WTC11 (cell line): ENCODE data around the gene JMJD8. TPM values are rescaled to one million over a fixed set of nuclear protein-coding genes. Genes with fewer than 3 reads are reported as not detected.

Experiments used
- ATAC-seq: fragments of 200-7000 bp; cut with Tn5 transposase; 2 replicates; pipeline ENCODE4 v1.10.0; 2021; ENCODE audit warnings: mild to moderate bottlenecking, moderate library complexity
- CTCF ChIA-PET: fragments of 300-600 bp; sonication (Branson Sonifier 250); formaldehyde crosslinking; loops from one replicate; lab custom pipeline; 2021; ENCODE audit warnings: antibody characterized with exemption; lab: Charles Lee
- POLR2A ChIA-PET: fragments of 350-600 bp; sonication (Branson Sonifier 250); formaldehyde crosslinking; loops from one replicate; lab custom pipeline; 2021; ENCODE audit warnings: antibody characterized with exemption; lab: Charles Lee
- DNase-seq: peaks from one replicate; pipeline ENCODE4 v3.0.0; 2021; ENCODE audit warnings: low spot score
- H3K27ac Mint-ChIP-seq: 2 replicates; pipeline ENCODE4 v1.8.0; 2021; ENCODE audit warnings: mixed read lengths
- H3K27me3 Mint-ChIP-seq: 2 replicates; pipeline ENCODE4 v1.8.0; 2021; ENCODE audit warnings: low read depth, mild to moderate bottlenecking, moderate library complexity, mixed read lengths
- H3K36me3 Mint-ChIP-seq: 2 replicates; pipeline ENCODE4 v1.8.0; 2021; ENCODE audit warnings: mixed read lengths
- H3K4me1 Mint-ChIP-seq: 2 replicates; pipeline ENCODE4 v1.8.0; 2022; ENCODE audit warnings: mixed read lengths
- H3K4me3 Mint-ChIP-seq: 2 replicates; pipeline ENCODE4 v1.8.0; 2021; ENCODE audit warnings: mild to moderate bottlenecking, moderate library complexity, mixed read lengths
- H3K9me3 Mint-ChIP-seq: 2 replicates; pipeline ENCODE4 v1.8.0; 2021; ENCODE audit warnings: mixed read lengths
- AFF4 ChIP-seq: sonication (generic); formaldehyde crosslinking; IDR thresholded peaks from 2 replicates; pipeline ENCODE4 v1.8.1; 2023; ENCODE audit warnings: mild to moderate bottlenecking, missing genetic modification reagents, borderline replicate concordance
- ATF6 ChIP-seq: sonication (generic); formaldehyde crosslinking; IDR thresholded peaks from 2 replicates; pipeline ENCODE4 v1.8.1; 2023; ENCODE audit warnings: mild to moderate bottlenecking, missing genetic modification reagents
- CREB1 ChIP-seq: sonication (generic); formaldehyde crosslinking; IDR thresholded peaks from 2 replicates; pipeline ENCODE4 v1.8.0; 2023; ENCODE audit warnings: mild to moderate bottlenecking, missing genetic modification reagents
- E2F5 ChIP-seq: sonication (generic); formaldehyde crosslinking; IDR thresholded peaks from 2 replicates; pipeline ENCODE4 v1.8.1; 2022; ENCODE audit warnings: mild to moderate bottlenecking, moderate library complexity, missing genetic modification reagents
- EMX1 ChIP-seq: fragments of 250-450 bp; sonication (Bioruptor Pico); IDR thresholded peaks from 2 replicates; pipeline ENCODE4 v1.8.0; 2021; ENCODE audit warnings: mild to moderate bottlenecking
- ESRRA ChIP-seq: sonication (generic); formaldehyde crosslinking; IDR thresholded peaks from 2 replicates; pipeline ENCODE4 v1.8.1; 2022; ENCODE audit warnings: mild to moderate bottlenecking, missing genetic modification reagents, borderline replicate concordance
- ETV6 ChIP-seq: sonication (generic); formaldehyde crosslinking; IDR thresholded peaks from 2 replicates; pipeline ENCODE4 v1.8.1; 2022; ENCODE audit warnings: mild to moderate bottlenecking, missing genetic modification reagents
- FOXK1 ChIP-seq: sonication (generic); formaldehyde crosslinking; IDR thresholded peaks from 2 replicates; pipeline ENCODE4 v1.8.0; 2022; ENCODE audit warnings: mild to moderate bottlenecking, moderate library complexity, missing genetic modification reagents
- FOXP1 ChIP-seq: sonication (generic); formaldehyde crosslinking; IDR thresholded peaks from 2 replicates; pipeline ENCODE4 v1.8.0; 2022; ENCODE audit warnings: missing genetic modification reagents, mild to moderate bottlenecking, moderate library complexity, borderline replicate concordance
- FOXP4 ChIP-seq: sonication (generic); formaldehyde crosslinking; IDR thresholded peaks from 2 replicates; pipeline ENCODE4 v1.8.0; 2022; ENCODE audit warnings: mild to moderate bottlenecking, missing genetic modification reagents
- IRF2 ChIP-seq: sonication (generic); formaldehyde crosslinking; IDR thresholded peaks from 2 replicates; pipeline ENCODE4 v1.8.0; 2022; ENCODE audit warnings: low read depth, missing genetic modification reagents, borderline replicate concordance
- JAZF1 ChIP-seq: fragments of 250-450 bp; sonication (Bioruptor Pico); IDR thresholded peaks from 2 replicates; pipeline ENCODE4 v1.9.0; 2021; ENCODE audit warnings: moderate library complexity, mild to moderate bottlenecking, inconsistent platforms
- JUN ChIP-seq: sonication (generic); formaldehyde crosslinking; IDR thresholded peaks from 2 replicates; pipeline ENCODE4 v1.8.0; 2023; ENCODE audit warnings: mild to moderate bottlenecking, missing genetic modification reagents
- KAT7 ChIP-seq: sonication (generic); formaldehyde crosslinking; IDR thresholded peaks from 2 replicates; pipeline ENCODE4 v1.8.1; 2023; ENCODE audit warnings: missing genetic modification reagents, mild to moderate bottlenecking, borderline replicate concordance
- MAX ChIP-seq: sonication (generic); formaldehyde crosslinking; IDR thresholded peaks from 2 replicates; pipeline ENCODE4 v1.8.0; 2022; ENCODE audit warnings: mild to moderate bottlenecking, missing genetic modification reagents
- NFYB ChIP-seq: sonication (generic); formaldehyde crosslinking; conservative IDR thresholded peaks from 2 replicates; pipeline ENCODE4 v1.8.0; 2022; ENCODE audit warnings: low read depth, missing genetic modification reagents
- NR1H2 ChIP-seq: sonication (generic); formaldehyde crosslinking; IDR thresholded peaks from 2 replicates; pipeline ENCODE4 v1.9.0; 2021; ENCODE audit warnings: mild to moderate bottlenecking, moderate library complexity, missing genetic modification reagents
- OVOL2 ChIP-seq: fragments of 250-450 bp; sonication (Bioruptor Pico); IDR thresholded peaks from 2 replicates; pipeline ENCODE4 v1.9.0; 2021; ENCODE audit warnings: mild to moderate bottlenecking, borderline replicate concordance
- PREB ChIP-seq: sonication (generic); formaldehyde crosslinking; IDR thresholded peaks from 2 replicates; pipeline ENCODE4 v1.8.1; 2022; ENCODE audit warnings: mild to moderate bottlenecking, missing genetic modification reagents, moderate library complexity, borderline replicate concordance
- RELA ChIP-seq: sonication (generic); formaldehyde crosslinking; IDR thresholded peaks from 2 replicates; pipeline ENCODE4 v1.8.1; 2022; ENCODE audit warnings: missing genetic modification reagents, mild to moderate bottlenecking, borderline replicate concordance
- SP1 ChIP-seq: sonication (generic); formaldehyde crosslinking; conservative IDR thresholded peaks from 2 replicates; pipeline ENCODE4 v1.8.1; 2022; ENCODE audit warnings: missing genetic modification reagents
- TEAD1 ChIP-seq: sonication (generic); formaldehyde crosslinking; IDR thresholded peaks from 2 replicates; pipeline ENCODE4 v1.8.0; 2022; ENCODE audit warnings: mild to moderate bottlenecking, missing genetic modification reagents
- TP53 ChIP-seq: sonication (generic); formaldehyde crosslinking; IDR thresholded peaks from 2 replicates; pipeline ENCODE4 v1.8.1; 2023; ENCODE audit warnings: mild to moderate bottlenecking, missing genetic modification reagents
- ZBTB43 ChIP-seq: sonication (generic); formaldehyde crosslinking; IDR thresholded peaks from 2 replicates; pipeline ENCODE4 v1.8.1; 2023; ENCODE audit warnings: mild to moderate bottlenecking, missing genetic modification reagents
- ZNF121 ChIP-seq: sonication (generic); formaldehyde crosslinking; IDR thresholded peaks from 2 replicates; pipeline ENCODE4 v1.8.0; 2023; ENCODE audit warnings: missing genetic modification reagents
- ZNF396 ChIP-seq: fragments of 250-450 bp; sonication (Bioruptor Pico); IDR thresholded peaks from 2 replicates; pipeline ENCODE4 v1.8.0; 2021; ENCODE audit warnings: mild to moderate bottlenecking, moderate library complexity, borderline replicate concordance
- total RNA-seq: library from RNA; stranded (reverse); gene quantifications from 3 replicates; pipeline ENCODE4 v1.2.3, GENCODE V29; 2021

JMJD8 gene
- total RNA-seq, 1 experiment from 2014 or later, result 61.2 TPM

DNA sequence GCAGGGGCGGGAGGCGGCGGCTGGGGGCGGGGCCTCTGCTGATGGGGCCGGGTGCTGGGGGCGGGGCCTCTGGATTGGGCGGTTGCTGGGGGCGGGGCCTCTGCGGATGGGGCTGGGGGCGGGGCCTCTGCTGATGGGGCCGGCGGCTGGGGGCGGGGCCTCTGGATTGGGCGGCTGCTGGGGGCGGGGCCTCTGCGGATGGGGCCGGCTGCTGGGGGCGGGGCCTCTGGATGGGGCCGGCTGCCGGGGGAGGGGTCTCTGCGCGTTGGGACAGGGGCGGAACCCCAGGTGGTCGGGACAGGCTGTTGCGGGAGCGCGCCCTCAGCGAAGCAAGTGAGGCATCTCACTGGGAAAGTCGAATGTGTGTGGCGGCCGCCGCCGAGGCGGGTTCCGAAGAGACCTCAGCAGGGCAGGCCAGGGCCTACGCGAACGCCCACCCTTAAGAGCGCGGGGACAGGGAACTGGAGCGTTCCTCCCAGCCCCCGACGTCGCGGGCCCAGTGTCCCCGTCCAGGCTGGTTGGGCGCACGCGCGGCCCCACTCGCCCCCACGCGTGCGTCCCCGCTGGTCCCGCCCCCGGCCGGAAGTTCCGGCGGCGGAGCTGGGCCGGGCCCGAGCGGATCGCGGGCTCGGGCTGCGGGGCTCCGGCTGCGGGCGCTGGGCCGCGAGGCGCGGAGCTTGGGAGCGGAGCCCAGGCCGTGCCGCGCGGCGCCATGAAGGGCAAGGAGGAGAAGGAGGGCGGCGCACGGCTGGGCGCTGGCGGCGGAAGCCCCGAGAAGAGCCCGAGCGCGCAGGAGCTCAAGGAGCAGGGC is 4.1 kb downstream of the JMJD8 start, which contains the start of gene STUB1:
Gene STUB1 (plus strand): TSS at position 597 of the 811 bp plus-strand sequence. CDS start 116 bp downstream, at position 713.
- H3K4me3 Mint-ChIP-seq, result peak within 1 kb of the TSS; percentile 76
- ChIA-PET CTCF (interaction anchor here (0.9 to 3.1 kb wide), 9 partner anchors 9 to 101 kb away, joined by 3 to 21 read pairs (median 6); partner anchors contain the start of genes METRN and RHOT2), POLR2A (interaction anchor here (0.9 to 1.9 kb wide), 4 partner anchors 10 to 40 kb away, joined by 3 to 5 read pairs (median 4); partner anchors contain the start of gene WDR24)
- peak; percentile 97 for DNase-seq
- TF ChIP-seq RELA (CRISPR knock-in tag), result no peak
- TF ChIP-seq FOXP1 (CRISPR knock-in tag), result peak; percentile 85; the same call in 1 of the 2 replicates
- TF ChIP-seq TP53 (CRISPR knock-in tag), result peak; percentile 55; the same call in 1 of the 2 replicates
- peak; percentile 54 for TF ChIP-seq SP1 (CRISPR knock-in tag)
- TF ChIP-seq EMX1, result no peak
- TF ChIP-seq FOXP4 (CRISPR knock-in tag), result peak; percentile 82
- TF ChIP-seq E2F5, result 0 out of 2 replicates have a peak, but pooled peaks have one; percentile 62
- TF ChIP-seq FOXK1, result no peak
- peak; percentile 44; the same call in 1 of the 2 replicates for TF ChIP-seq MAX (CRISPR knock-in tag)
- no peak for TF ChIP-seq JUN (CRISPR knock-in tag)
- no peak for TF ChIP-seq CREB1 (CRISPR knock-in tag)
- no peak for TF ChIP-seq ESRRA
- TF ChIP-seq TEAD1 (CRISPR knock-in tag), result no peak
- no peak for TF ChIP-seq ZNF396
- no peak for TF ChIP-seq OVOL2 (CRISPR knock-in tag)
- TF ChIP-seq KAT7, result 0 out of 2 replicates have a peak, but pooled peaks have one; percentile 27
- TF ChIP-seq ZNF121 (CRISPR knock-in tag), result no peak
- TF ChIP-seq ETV6, result peak; percentile 75; the same call in 1 of the 2 replicates
- no peak for TF ChIP-seq IRF2 (CRISPR knock-in tag)
- no peak for TF ChIP-seq JAZF1 (CRISPR knock-in tag)
- TF ChIP-seq NR1H2 (CRISPR knock-in tag), result no peak
- TF ChIP-seq PREB, result no peak
- no peak for TF ChIP-seq AFF4 (CRISPR knock-in tag)
- TF ChIP-seq ZBTB43 (CRISPR knock-in tag), result no peak
- no peak for TF ChIP-seq ATF6 (CRISPR knock-in tag)
- TF ChIP-seq NFYB (CRISPR knock-in tag), result no peak; the same call in 1 of the 2 replicates
- peaks cover 27% of the 10 kb centered on the region for H3K4me1 Mint-ChIP-seq
- ATAC-seq, result peak; percentile 41
- H3K27me3 Mint-ChIP-seq, result no peaks in the 10 kb centered on the region
- peak within 1 kb of the TSS; percentile 85 for H3K27ac Mint-ChIP-seq
- peaks cover 20% of the 10 kb centered on the region for H3K36me3 Mint-ChIP-seq
- H3K9me3 Mint-ChIP-seq, result no peaks in the 10 kb centered on the region
